Measurements from ENCODE around the gene PIGO. TPM values are rescaled to one million over a fixed set of nuclear protein-coding genes. Genes with fewer than 3 reads are reported as not detected.
A peak's percentile ranks its signal among the peaks of the same experiment; 100 is the strongest.

Gene PIGO
- total RNA-seq, 1 experiment from 2014 or later = 23.4 TPM

DNA sequence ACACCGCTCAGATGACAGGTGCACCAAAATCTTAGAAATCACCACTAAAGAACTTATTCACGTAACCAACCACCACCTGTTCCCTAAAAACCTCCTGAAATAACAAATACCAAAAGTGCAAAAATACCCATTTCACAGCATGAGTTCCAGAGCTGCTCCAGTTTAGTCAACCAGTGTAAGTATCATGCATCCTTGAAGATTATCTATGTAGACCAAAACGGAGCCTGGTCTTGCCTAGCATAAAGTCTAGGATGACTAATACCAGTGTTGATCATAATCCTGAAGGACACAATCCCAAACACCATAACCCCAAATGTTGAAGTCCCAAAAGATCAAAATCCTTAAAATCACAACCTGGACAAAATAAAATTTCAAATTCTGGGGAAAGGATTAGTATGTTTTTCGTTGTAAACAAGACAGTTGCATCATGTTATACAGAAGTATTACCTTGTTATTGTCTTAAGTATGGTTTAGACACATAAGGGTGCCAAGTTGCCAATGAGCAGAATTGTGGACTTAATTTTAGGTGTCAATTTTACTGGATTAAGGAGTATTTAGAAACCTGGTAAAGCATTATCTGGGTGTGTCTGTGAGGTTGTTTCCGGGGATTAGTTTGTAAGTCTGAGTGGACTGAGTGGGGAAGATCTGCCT is 42.1 kb downstream of the PIGO start:
- H3K36me3 Mint-ChIP-seq (ENCODE audit: insufficient read depth in 1 of 3, low read depth in 3 of 3) = peaks cover 45 to 91% (median 66%) of the 10 kb centered on the region in 3 experiments
- Histone ChIP-seq H3K9me3 (ENCODE audit: control insufficient read depth, low read depth, low read length) (no peaks in the 10 kb centered on the region), H4K91ac (ENCODE audit: insufficient read length, low read depth, low read length) (no peak overlapping the region), H2BK12ac (ENCODE audit: insufficient read length, low read depth, low read length) (no peak overlapping the region), H3K4ac (ENCODE audit: low read depth, low read length) (no peak overlapping the region), H4K5ac (ENCODE audit: insufficient read length, low read depth, low read length) (no peak overlapping the region), H2BK5ac (ENCODE audit: insufficient read length, low read length) (no peak overlapping the region), H3K27me3 (ENCODE audit: insufficient read depth, low read length) (no peaks in the 10 kb centered on the region), H3K14ac (ENCODE audit: insufficient read depth, low read length) (no peak overlapping the region), H4K20me1 (ENCODE audit: control insufficient read depth, insufficient read depth, insufficient read length) (no peaks in the 10 kb centered on the region), H3K18ac (ENCODE audit: insufficient read length, low read depth, low read length) (no peak overlapping the region), H2AK5ac (ENCODE audit: insufficient read length, low read length) (no peak overlapping the region), H3K4me1 (ENCODE audit: insufficient read depth, low read length) (no peaks in the 10 kb centered on the region), H2BK120ac (ENCODE audit: low read depth, low read length, poor library complexity, severe bottlenecking) (no peak overlapping the region), H3K9ac (ENCODE audit: extremely low read depth, insufficient read length, low read length) (no peak overlapping the region), H3K23me2 (ENCODE audit: insufficient read length, low read depth, low read length, poor library complexity, severe bottlenecking) (no peaks in the 10 kb centered on the region), H3K4me2 (ENCODE audit: insufficient read depth, insufficient read length, low read length) (no peak overlapping the region), H2AFZ (ENCODE audit: low read length) (no peak overlapping the region), H3K23ac (ENCODE audit: insufficient read length, low read depth, low read length) (no peak overlapping the region), H3K79me2 (ENCODE audit: insufficient read depth, low read length) (no peaks in the 10 kb centered on the region), H2BK15ac (ENCODE audit: low read depth, low read length) (no peak overlapping the region), H3K56ac (ENCODE audit: insufficient read length, low read depth, low read length) (no peak overlapping the region), H3T11ph (ENCODE audit: low read length) (no peak overlapping the region), H3K79me1 (ENCODE audit: insufficient read depth, low read depth, low read length, poor library complexity, severe bottlenecking) (no peaks in the 10 kb centered on the region), H4K8ac (replicated peaks; ENCODE audit: insufficient read length, low read depth, low read length) (no peak overlapping the region), H2BK20ac (ENCODE audit: low read depth, low read length, poor library complexity, severe bottlenecking) (no peak overlapping the region), H3K27ac (ENCODE audit: insufficient read length, low read depth, low read length) (no peak overlapping the region)
- no peak for DNase-seq
- TF ChIP-seq CTCF (conservative IDR thresholded peaks at IDR 0.05) = no peak
- no peaks in the 10 kb centered on the region; a peak in 1 of 4 replicates for H3K4me1 Mint-ChIP-seq
- H3K27ac Mint-ChIP-seq = peak overlapping the region in 1 of 3 experiments; percentile 11; a peak in 1 of 7 replicates
- WGBS (ENCODE audit: extremely low coverage, insufficient read length, low lambda C conversion rate) = no CpG with 5 or more reads among the region's 5 CpGs
- no peak overlapping the region for H3K4me3 Mint-ChIP-seq
- no peaks in the 10 kb centered on the region for H3K27me3 Mint-ChIP-seq (ENCODE audit: low read depth)
- no peaks in the 10 kb centered on the region for H3K9me3 Mint-ChIP-seq

Measured in H9 (cell line).